ENCODE results near the gene EFCAB3.
"Not testable (repeated sequence)": the region's sequence is repeated elsewhere in the genome, so short reads cannot be mapped to it uniquely, and the experiment has no call there.

Gene EFCAB3

DNA sequence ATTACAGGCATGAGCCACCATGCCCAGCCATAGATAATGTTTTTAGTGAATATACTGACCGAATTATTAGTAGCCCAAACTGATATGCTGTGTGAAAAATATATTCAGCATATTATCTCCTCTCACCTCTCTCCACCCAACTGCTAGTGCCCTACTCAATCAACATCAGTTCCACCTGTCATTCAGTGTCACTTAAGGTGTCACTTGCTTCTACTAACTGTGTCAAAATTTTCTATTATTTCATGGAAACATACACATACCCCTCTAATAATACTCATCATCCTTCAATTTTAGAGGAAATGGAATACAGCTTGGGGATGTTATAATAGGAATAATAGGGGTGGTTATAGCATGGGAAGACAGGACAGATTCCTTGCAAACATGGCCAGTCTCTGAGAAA, 12.6 kb downstream of the EFCAB3 start:
- DNase-seq (ENCODE audit: low read depth): no peak
- no peak overlapping the region for H3K4me3 ChIP-seq (ENCODE audit: low read depth, low read length)
- TF ChIP-seq, protein P1, sequence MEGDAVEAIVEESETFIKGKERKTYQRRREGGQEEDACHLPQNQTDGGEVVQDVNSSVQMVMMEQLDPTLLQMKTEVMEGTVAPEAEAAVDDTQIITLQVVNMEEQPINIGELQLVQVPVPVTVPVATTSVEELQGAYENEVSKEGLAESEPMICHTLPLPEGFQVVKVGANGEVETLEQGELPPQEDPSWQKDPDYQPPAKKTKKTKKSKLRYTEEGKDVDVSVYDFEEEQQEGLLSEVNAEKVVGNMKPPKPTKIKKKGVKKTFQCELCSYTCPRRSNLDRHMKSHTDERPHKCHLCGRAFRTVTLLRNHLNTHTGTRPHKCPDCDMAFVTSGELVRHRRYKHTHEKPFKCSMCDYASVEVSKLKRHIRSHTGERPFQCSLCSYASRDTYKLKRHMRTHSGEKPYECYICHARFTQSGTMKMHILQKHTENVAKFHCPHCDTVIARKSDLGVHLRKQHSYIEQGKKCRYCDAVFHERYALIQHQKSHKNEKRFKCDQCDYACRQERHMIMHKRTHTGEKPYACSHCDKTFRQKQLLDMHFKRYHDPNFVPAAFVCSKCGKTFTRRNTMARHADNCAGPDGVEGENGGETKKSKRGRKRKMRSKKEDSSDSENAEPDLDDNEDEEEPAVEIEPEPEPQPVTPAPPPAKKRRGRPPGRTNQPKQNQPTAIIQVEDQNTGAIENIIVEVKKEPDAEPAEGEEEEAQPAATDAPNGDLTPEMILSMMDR (conservative IDR thresholded peaks at IDR 0.05; ENCODE audit: low read depth, low read length): no peak

DNA sequence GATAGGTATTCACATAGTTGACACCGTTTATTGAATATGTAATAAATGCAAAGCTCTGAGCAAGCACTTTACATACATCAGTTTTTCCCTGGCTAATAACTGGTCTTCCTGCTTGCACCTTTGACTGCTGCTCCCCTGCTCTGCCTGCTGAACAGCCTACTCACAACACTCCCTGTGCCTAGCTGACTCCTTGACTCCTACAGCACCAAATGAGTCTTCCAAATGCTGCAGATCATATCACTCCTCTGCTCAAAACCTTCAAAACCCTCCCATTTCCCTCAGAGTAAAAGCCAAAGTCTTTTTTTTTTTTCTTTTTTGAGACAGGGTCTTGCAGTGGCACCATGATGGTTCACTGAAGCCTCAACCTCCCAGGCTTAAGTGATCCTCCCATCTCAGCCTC, 18.5 kb downstream of the EFCAB3 start:
- TF ChIP-seq, protein P1 (conservative IDR thresholded peaks at IDR 0.05; ENCODE audit: low read depth, low read length): no peak
- DNase-seq (ENCODE audit: low read depth): no peak
- no peak overlapping the region for H3K4me3 ChIP-seq (ENCODE audit: low read depth, low read length)

DNA sequence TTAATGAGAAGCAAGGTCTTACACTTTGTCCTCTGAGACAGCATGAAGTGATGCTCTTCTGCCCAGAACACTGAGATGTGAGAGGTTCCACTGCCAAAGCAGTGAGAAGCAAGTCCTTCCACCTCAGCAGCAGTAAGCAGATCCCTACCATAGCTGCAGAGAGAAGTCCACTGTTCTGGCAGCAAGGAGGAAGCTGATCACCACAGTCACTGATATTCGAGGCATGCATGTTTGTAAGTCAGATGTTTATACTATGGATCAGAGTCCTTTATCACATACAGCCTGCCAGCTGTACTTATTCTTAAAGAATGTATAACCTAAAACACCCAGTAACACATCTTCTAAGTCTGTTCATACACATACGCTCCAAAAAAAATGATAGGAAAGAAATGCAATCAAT, 25.1 kb downstream of the EFCAB3 start:
- TF ChIP-seq, protein P1 (conservative IDR thresholded peaks at IDR 0.05; ENCODE audit: low read depth, low read length): no peak
- H3K4me3 ChIP-seq (ENCODE audit: low read depth, low read length): no peak overlapping the region
- DNase-seq (ENCODE audit: low read depth): peak; percentile 11

- not testable (repeated sequence) for DNase-seq (ENCODE audit: low read depth); H3K4me3 ChIP-seq (ENCODE audit: low read depth, low read length)
Measured at GRCh38 chr17:62413090-62413489, 32.7 kb downstream of the EFCAB3 start.

DNA sequence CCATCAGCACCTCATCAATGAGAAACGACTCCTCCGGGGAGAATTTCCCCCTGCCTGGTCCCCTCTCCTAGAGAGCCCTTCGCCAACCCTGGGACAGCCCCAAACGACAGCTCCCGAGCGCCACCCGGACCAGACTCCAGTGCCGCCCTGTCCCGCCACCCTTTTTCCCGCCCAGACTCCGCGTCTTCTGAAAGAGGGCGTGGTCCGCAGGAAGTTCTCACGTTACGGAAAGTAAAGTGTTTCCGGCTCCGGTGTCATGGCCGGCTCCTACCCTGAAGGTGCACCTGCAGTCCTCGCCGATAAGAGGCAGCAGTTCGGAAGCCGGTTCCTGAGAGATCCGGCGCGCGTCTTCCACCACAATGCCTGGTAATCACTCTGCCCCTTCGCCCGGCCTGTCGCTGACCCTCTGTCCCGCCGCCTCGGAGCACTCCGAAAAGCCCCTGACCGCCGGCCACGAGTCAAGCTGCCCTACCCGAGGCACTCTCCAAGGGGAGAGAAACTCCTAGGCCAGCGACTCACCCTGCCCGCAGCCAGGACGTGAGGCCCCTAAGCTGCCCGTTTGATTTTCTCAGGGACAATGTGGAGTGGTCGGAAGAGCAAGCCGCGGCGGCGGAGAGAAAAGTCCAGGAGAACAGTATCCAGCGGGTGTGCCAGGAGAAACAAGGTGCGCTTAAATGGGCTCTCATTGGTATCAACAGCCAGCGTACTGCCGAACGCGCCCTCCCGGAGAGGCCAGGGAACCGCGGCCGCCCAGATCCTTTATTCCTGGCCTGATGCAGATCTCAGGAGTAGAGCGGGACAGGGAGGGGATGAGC, 43.5 kb downstream of the EFCAB3 start, which contains the start of gene METTL2A:
TSS of gene METTL2A (plus strand) at position 251 of the 815 bp plus-strand sequence. CDS start at position 257, 6 bp downstream.
- peak; percentile 82 for DNase-seq (ENCODE audit: low read depth)
- peak within 1 kb of the TSS; percentile 77 for H3K4me3 ChIP-seq (ENCODE audit: low read depth, low read length)
- TF ChIP-seq, protein P1 (conservative IDR thresholded peaks at IDR 0.05; ENCODE audit: low read depth, low read length): peak; percentile 39

DNA sequence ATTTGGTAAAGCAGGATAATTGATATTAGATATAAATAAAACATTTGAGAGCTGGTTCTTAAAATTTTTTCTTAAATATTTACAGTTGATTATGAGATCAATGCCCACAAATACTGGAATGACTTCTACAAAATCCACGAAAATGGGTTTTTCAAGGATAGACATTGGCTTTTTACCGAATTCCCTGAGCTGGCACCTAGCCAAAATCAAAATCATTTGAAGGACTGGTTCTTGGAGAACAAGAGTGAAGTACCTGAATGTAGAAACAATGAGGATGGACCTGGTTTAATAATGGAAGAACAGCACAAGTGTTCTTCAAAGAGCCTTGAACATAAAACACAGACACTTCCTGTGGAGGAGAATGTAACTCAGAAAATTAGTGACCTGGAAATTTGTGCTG, 45.9 kb downstream of the EFCAB3 start:
- not testable (repeated sequence) for DNase-seq (ENCODE audit: low read depth); H3K4me3 ChIP-seq (ENCODE audit: low read depth, low read length)

GRCh38 chr17:62435251-62435650, 54.9 kb downstream of the EFCAB3 start:
- not testable (repeated sequence) for H3K4me3 ChIP-seq (ENCODE audit: low read depth, low read length); DNase-seq (ENCODE audit: low read depth)

- not testable (repeated sequence) for H3K4me3 ChIP-seq (ENCODE audit: low read depth, low read length); DNase-seq (ENCODE audit: low read depth)
Measured at GRCh38 chr17:62441181-62441580, 60.8 kb downstream of the EFCAB3 start.

DNA sequence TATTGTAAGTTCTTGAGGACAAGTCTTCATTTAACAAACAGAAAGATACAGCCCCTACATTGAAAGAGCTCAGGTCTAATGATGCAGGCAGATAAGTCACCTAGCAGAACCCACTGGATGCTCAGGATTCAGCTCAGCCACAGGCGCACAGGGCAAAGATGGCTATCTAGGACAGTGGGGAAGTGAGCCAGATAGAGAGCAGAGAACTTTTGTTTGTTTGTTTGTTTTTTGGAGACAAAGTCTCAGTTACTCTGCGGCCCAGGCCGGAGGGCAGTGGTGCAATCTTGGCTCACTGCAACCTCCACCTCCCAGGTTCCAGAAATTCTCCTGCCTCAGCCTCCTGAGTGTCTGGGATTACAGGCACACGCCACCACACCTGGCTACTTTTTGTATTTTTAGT, 63.7 kb downstream of the EFCAB3 start:
- no peak overlapping the region for H3K4me3 ChIP-seq (ENCODE audit: low read depth, low read length)
- TF ChIP-seq, protein P1 (conservative IDR thresholded peaks at IDR 0.05; ENCODE audit: low read depth, low read length): no peak
- DNase-seq (ENCODE audit: low read depth): no peak

GRCh38 chr17:62445791-62446190, 65.4 kb downstream of the EFCAB3 start:
- H3K4me3 ChIP-seq (ENCODE audit: low read depth, low read length); DNase-seq (ENCODE audit: low read depth): not testable (repeated sequence)

GRCh38 chr17:62452195-62452594, 71.8 kb downstream of the EFCAB3 start:
- DNase-seq (ENCODE audit: low read depth); H3K4me3 ChIP-seq (ENCODE audit: low read depth, low read length): not testable (repeated sequence)

DNA sequence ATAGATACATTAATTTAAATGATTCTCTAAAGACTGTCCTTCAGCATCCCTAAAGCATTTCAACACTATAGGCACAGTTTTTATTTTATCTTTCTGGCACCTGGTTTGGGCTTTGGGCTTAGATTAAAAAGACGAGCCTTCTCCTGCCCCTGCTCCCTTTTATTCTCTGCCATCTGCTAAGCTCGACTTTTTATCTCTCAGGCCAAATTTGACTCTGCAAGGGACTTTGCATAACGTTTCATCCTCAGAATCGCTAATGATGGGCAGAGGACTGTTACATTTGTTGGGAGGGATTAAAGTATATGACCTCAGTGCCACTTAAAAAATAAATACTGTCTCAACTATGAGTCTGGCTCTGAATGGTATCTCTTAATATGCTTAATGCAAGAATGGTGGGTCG, 72.7 kb downstream of the EFCAB3 start:
- H3K4me3 ChIP-seq (ENCODE audit: low read depth, low read length); DNase-seq (ENCODE audit: low read depth): not testable (repeated sequence)

- not testable (repeated sequence) for DNase-seq (ENCODE audit: low read depth); H3K4me3 ChIP-seq (ENCODE audit: low read depth, low read length)
Measured at GRCh38 chr17:62453656-62454055, 73.3 kb downstream of the EFCAB3 start.

All from choroid plexus epithelial cell (primary cell).